Effector memory CD4-positive, alpha-beta T cell (primary cell): ENCODE measurements around the gene HNRNPUL2.
A peak's percentile ranks its signal among the peaks of the same experiment; 100 is the strongest.
"Not testable (repeated sequence)": the region's sequence is repeated elsewhere in the genome, so short reads cannot be mapped to it uniquely, and the experiment has no call there.

Experiments used
- DNase-seq, 3 donors: peaks; one replicate each; pipeline ENCODE4 v3.0.0-alpha.2; 2020
- H3K27ac ChIP-seq: 2 replicates; pipeline ENCODE4 v1.7.0; 2013; ENCODE audit warnings: mild to moderate bottlenecking, low read length, moderate library complexity; ENCODE audit not compliant: insufficient read depth, poor library complexity, severe bottlenecking
- H3K27me3 ChIP-seq: replicated peaks from 2 replicates; pipeline ENCODE4 v1.7.0; 2013; ENCODE audit warnings: mild to moderate bottlenecking, low read length; ENCODE audit not compliant: insufficient read depth, control insufficient read depth, poor library complexity, severe bottlenecking
- H3K36me3 ChIP-seq: 2 replicates; pipeline ENCODE4 v1.7.0; 2013; ENCODE audit warnings: mild to moderate bottlenecking, low read length, moderate library complexity; ENCODE audit not compliant: control insufficient read depth, insufficient read depth
- H3K4me1 ChIP-seq: 2 replicates; pipeline ENCODE4 v1.7.0; 2013; ENCODE audit warnings: low read length, mild to moderate bottlenecking; ENCODE audit not compliant: control insufficient read depth, insufficient read depth, poor library complexity, severe bottlenecking
- H3K4me3 ChIP-seq: 2 replicates; pipeline ENCODE4 v1.7.0; 2013; ENCODE audit warnings: low read length, low read depth, mild to moderate bottlenecking; ENCODE audit not compliant: insufficient read depth, poor library complexity, severe bottlenecking
- H3K9me3 ChIP-seq: 2 replicates; pipeline ENCODE4 v1.7.0; 2013; ENCODE audit warnings: mild to moderate bottlenecking, low read length, moderate library complexity; ENCODE audit not compliant: control insufficient read depth

Gene HNRNPUL2

GRCh38 chr11:62753736-62754603 lies 26.7 kb upstream of the HNRNPUL2 start, which contains the start of gene ZBTB3:
Gene ZBTB3 (minus strand): TSS chr11:62754160. CDS start chr11:62753664, 496 bp downstream.
- Histone ChIP-seq H3K27ac (peak within 1 kb of the TSS; percentile 95), H3K27me3 (no peaks in the 10 kb centered on the region), H3K4me1 (peaks cover 18% of the 10 kb centered on the region), H3K36me3 (peaks cover 8% of the 10 kb centered on the region), H3K4me3 (peak within 1 kb of the TSS; percentile 90), H3K9me3 (no peaks in the 10 kb centered on the region)
- DNase-seq, result peak; percentile 93 to 96 (median 95)

- peak overlapping the region; percentile 90 for H3K4me3 ChIP-seq
- H3K36me3 ChIP-seq, result peaks cover 8% of the 10 kb centered on the region
- peak overlapping the region; percentile 95 for H3K27ac ChIP-seq
- H3K4me1 ChIP-seq, result peaks cover 18% of the 10 kb centered on the region
- DNase-seq, result no peak
- no peaks in the 10 kb centered on the region for H3K9me3 ChIP-seq
- no peaks in the 10 kb centered on the region for H3K27me3 ChIP-seq
Observed at GRCh38 chr11:62752994-62753735, 25.9 kb upstream of the HNRNPUL2 start.

GRCh38 chr11:62752177-62752785 lies 25.0 kb upstream of the HNRNPUL2 start:
- no peaks in the 10 kb centered on the region for H3K9me3 ChIP-seq
- H3K4me1 ChIP-seq, result peaks cover 18% of the 10 kb centered on the region
- peaks cover 8% of the 10 kb centered on the region for H3K36me3 ChIP-seq
- H3K27ac ChIP-seq, result no peak overlapping the region
- DNase-seq, result no peak
- H3K4me3 ChIP-seq, result no peak overlapping the region
- H3K27me3 ChIP-seq, result no peaks in the 10 kb centered on the region

- peaks cover 18% of the 10 kb centered on the region for H3K4me1 ChIP-seq
- not testable (repeated sequence) for H3K27ac ChIP-seq, H3K4me3 ChIP-seq, DNase-seq, H3K27me3 ChIP-seq, H3K9me3 ChIP-seq, H3K36me3 ChIP-seq
Observed at GRCh38 chr11:62749931-62750330, 22.7 kb upstream of the HNRNPUL2 start.

- no peak overlapping the region for H3K27ac ChIP-seq
- no peaks in the 10 kb centered on the region for H3K27me3 ChIP-seq
- peaks cover 8% of the 10 kb centered on the region for H3K36me3 ChIP-seq
- no peaks in the 10 kb centered on the region for H3K9me3 ChIP-seq
- H3K4me1 ChIP-seq, result peaks cover 2% of the 10 kb centered on the region
- no peak for DNase-seq
- no peak overlapping the region for H3K4me3 ChIP-seq
Observed at GRCh38 chr11:62747475-62748160, 20.4 kb upstream of the HNRNPUL2 start.

- no peak for DNase-seq
- H3K9me3 ChIP-seq, result no peaks in the 10 kb centered on the region
- H3K27ac ChIP-seq, result no peak overlapping the region
- no peak overlapping the region for H3K4me3 ChIP-seq
- H3K36me3 ChIP-seq, result peaks cover 23% of the 10 kb centered on the region
- no peaks in the 10 kb centered on the region for H3K4me1 ChIP-seq
- H3K27me3 ChIP-seq, result no peaks in the 10 kb centered on the region
Observed at GRCh38 chr11:62737196-62737595, 9.9 kb upstream of the HNRNPUL2 start.

- Histone ChIP-seq H3K36me3 (peaks cover 13% of the 10 kb centered on the region), H3K4me1 (peaks cover 8% of the 10 kb centered on the region), H3K27ac (no peak overlapping the region), H3K27me3 (no peaks in the 10 kb centered on the region), H3K9me3 (no peaks in the 10 kb centered on the region), H3K4me3 (no peak overlapping the region)
- DNase-seq, result no peak
Observed at GRCh38 chr11:62732830-62733229, 5.6 kb upstream of the HNRNPUL2 start.

- Histone ChIP-seq H3K4me1 (peaks cover 17% of the 10 kb centered on the region), H3K27ac (peak overlapping the region; percentile 25)
- not testable (repeated sequence) for H3K27me3 ChIP-seq, DNase-seq, H3K4me3 ChIP-seq, H3K9me3 ChIP-seq, H3K36me3 ChIP-seq
Observed at GRCh38 chr11:62730076-62730475, 2.8 kb upstream of the HNRNPUL2 start.

- H3K4me3 ChIP-seq, result peak within 1 kb of the TSS; percentile 96
- no peaks in the 10 kb centered on the region for H3K9me3 ChIP-seq
- peak within 1 kb of the TSS; percentile 97 for H3K27ac ChIP-seq
- H3K36me3 ChIP-seq, result peaks cover 13% of the 10 kb centered on the region
- no peaks in the 10 kb centered on the region for H3K27me3 ChIP-seq
- peaks cover 27% of the 10 kb centered on the region for H3K4me1 ChIP-seq
- DNase-seq, result peak; percentile 62 to 82 (median 74)
Observed at GRCh38 chr11:62728171-62728988, 1.1 kb upstream of the HNRNPUL2 start, which contains the start of gene TTC9C. Gene TTC9C (plus strand): TSS chr11:62728486. CDS start chr11:62728849, 363 bp downstream.
